Measurements from ENCODE around the gene TMEM126B. TPM values are rescaled to one million over a fixed set of nuclear protein-coding genes. Genes with fewer than 3 reads are reported as not detected.

The TMEM126B gene
- total and polyA plus RNA-seq, 2 of the 13 experiments (the other 11 are each of a cell fraction or from before 2014, with no cell fraction given) = 33.6 to 54.8 TPM

GRCh38 chr11:85582111-85582510, 46.3 kb upstream of the TMEM126B start:
- WGBS (ENCODE audit: low lambda C conversion rate) = 45% methylated on average over 2 of the region's 2 CpGs
- Histone ChIP-seq H3K4me3 (replicated peaks in 1 of 3; ENCODE audit: insufficient read depth in 1 of 3, low read depth in 2 of 3, low read length in 3 of 3) (no peak overlapping the region), H3K27me3 (ENCODE audit: control insufficient read depth in 1 of 2, insufficient read depth in 2 of 2, low read length in 2 of 2) (no peaks in the 10 kb centered on the region), H3K9me3 (ENCODE audit: low read length) (no peaks in the 10 kb centered on the region), H3K4me2 (ENCODE audit: low read depth, low read length) (no peak overlapping the region), H3K79me2 (ENCODE audit: insufficient read depth, low read length) (no peaks in the 10 kb centered on the region), H2AFZ (ENCODE audit: low read length) (no peak overlapping the region), H3K27ac (ENCODE audit: extremely low read length, insufficient read depth, low read length) (no peak overlapping the region), H4K20me1 (ENCODE audit: insufficient read depth, low read length) (no peaks in the 10 kb centered on the region), H3K9ac (ENCODE audit: insufficient read depth, low read depth, low read length) (no peak overlapping the region), H3K4me1 (ENCODE audit: insufficient read depth, low read length) (no peaks in the 10 kb centered on the region), H3K36me3 (replicated peaks in 1 of 2; ENCODE audit: control insufficient read depth in 1 of 2, insufficient read depth in 2 of 2, low read length in 2 of 2) (no peaks in the 10 kb centered on the region)
- no peak for TF ChIP-seq PLRG1 (conservative IDR thresholded peaks at IDR 0.05)
- no peak for TF ChIP-seq ZNF776 (CRISPR knock-in tag; IDR thresholded peaks at IDR 0.05)
- no peak for TF ChIP-seq LCORL (IDR thresholded peaks at IDR 0.05)
- no peak for TF ChIP-seq LCORL (CRISPR knock-in tag; IDR thresholded peaks at IDR 0.05)
- no peak for TF ChIP-seq ZNF724P (CRISPR knock-in tag; IDR thresholded peaks at IDR 0.05; ENCODE audit: borderline replicate concordance)
- TF ChIP-seq BRCA1 (CRISPR knock-in tag; IDR thresholded peaks at IDR 0.05) = no peak
- TF ChIP-seq ZNF761 (CRISPR knock-in tag; conservative IDR thresholded peaks at IDR 0.05) = no peak
- TF ChIP-seq CCDC6 (CRISPR knock-in tag; IDR thresholded peaks at IDR 0.05) = no peak
- TF ChIP-seq THAP9 (CRISPR knock-in tag; IDR thresholded peaks at IDR 0.05; ENCODE audit: borderline replicate concordance) = no peak
- TF ChIP-seq DRAP1 (CRISPR knock-in tag; IDR thresholded peaks at IDR 0.05) = no peak
- no peak for TF ChIP-seq MYPOP (CRISPR knock-in tag; IDR thresholded peaks at IDR 0.05)
- no peak for TF ChIP-seq MED8 (CRISPR knock-in tag; IDR thresholded peaks at IDR 0.05; ENCODE audit: insufficient replicate concordance)
- no peak for TF ChIP-seq RARA (CRISPR knock-in tag; IDR thresholded peaks at IDR 0.05)
- TF ChIP-seq KLF11 (CRISPR knock-in tag; IDR thresholded peaks at IDR 0.05) = no peak
- no peak for TF ChIP-seq ZKSCAN1 (IDR thresholded peaks at IDR 0.05; ENCODE audit: low read length)
- TF ChIP-seq KDM1A (CRISPR knock-in tag; IDR thresholded peaks at IDR 0.05) = no peak
- TF ChIP-seq TMF1 (CRISPR knock-in tag; IDR thresholded peaks at IDR 0.05; ENCODE audit: low read depth) = no peak
- no peak for TF ChIP-seq SRY (CRISPR knock-in tag; IDR thresholded peaks at IDR 0.05)
- TF ChIP-seq MIER2 (CRISPR knock-in tag; IDR thresholded peaks at IDR 0.05) = no peak
- no peak for TF ChIP-seq SNAPC2 (CRISPR knock-in tag; IDR thresholded peaks at IDR 0.05)
- no TSS peak for BruUV-seq (replicated peaks)
- intact Hi-C loops (cut with micrococcal nuclease; ENCODE audit: unreplicated experiment) (no loop called here), in situ Hi-C loops (cut with HindIII; ENCODE audit: extremely low pct_ligation_motif_present, low pct_unique_long_range_greater_than_20kb) (loop anchor here (25.0 kb wide), 1 partner anchor 795 kb away; no protein-coding TSS in a partner anchor)
- DNase-seq (ENCODE audit: low spot score) = no peak
- ATAC-seq = no peak
- ChIA-PET CTCF (ENCODE audit: low intra/inter-chr PET ratio, low total read pairs) (no interaction called here), POLR2A (no interaction called here)
- FAIRE-seq = no peak
